ENCODE measurements around the gene CADM1.

Gene CADM1

GRCh38 chr11:115127790-115128189, 376.4 kb downstream of the CADM1 start:
- DNase-seq (ENCODE audit: low read depth) = no peak
- no peak for TF ChIP-seq CTCF (IDR thresholded peaks at IDR 0.05; ENCODE audit: control insufficient read depth, extremely low read depth, insufficient read depth)
- no peak overlapping the region for H3K4me3 ChIP-seq (ENCODE audit: low read depth, low read length)

DNA sequence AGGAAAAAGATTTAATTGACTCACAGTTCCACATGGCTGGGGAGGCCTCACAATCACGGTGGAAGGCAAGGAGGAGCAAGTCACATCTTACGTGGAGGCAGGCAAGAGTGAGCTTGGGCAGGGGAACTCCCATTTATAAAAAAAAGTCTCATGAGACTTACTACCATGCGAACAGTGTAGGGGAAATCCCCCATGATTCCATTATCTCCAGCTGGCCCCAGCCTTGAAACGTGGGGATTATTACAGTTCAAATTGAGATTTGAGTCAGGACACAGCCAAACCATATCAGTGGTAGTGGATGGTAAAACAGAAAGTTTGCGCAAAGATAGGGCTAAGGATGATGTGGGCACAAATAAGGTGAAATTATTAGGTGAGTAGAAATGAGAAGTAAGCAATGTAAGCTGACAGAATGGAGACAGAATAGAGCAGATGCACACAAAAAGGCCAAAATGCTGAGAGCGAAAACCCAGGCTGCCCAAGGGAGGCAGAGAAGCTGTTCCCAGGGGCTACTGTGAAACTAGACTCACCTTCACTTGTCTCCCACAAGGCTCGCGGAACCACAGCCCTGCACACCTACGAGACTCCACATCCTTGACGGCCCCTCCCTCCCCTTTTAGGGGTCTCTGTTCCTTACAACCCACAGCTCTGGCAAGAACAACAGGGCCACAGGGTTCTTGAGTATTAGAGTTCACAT, 377.6 kb downstream of the CADM1 start:
- no peak for DNase-seq (ENCODE audit: low read depth)
- no peak for TF ChIP-seq CTCF (IDR thresholded peaks at IDR 0.05; ENCODE audit: control insufficient read depth, extremely low read depth, insufficient read depth)
- H3K4me3 ChIP-seq (ENCODE audit: low read depth, low read length) = no peak overlapping the region

- TF ChIP-seq CTCF (IDR thresholded peaks at IDR 0.05; ENCODE audit: control insufficient read depth, extremely low read depth, insufficient read depth) = no peak
- DNase-seq (ENCODE audit: low read depth) = no peak
- no peak overlapping the region for H3K4me3 ChIP-seq (ENCODE audit: low read depth, low read length)
Observed at GRCh38 chr11:115126092-115126491, 378.1 kb downstream of the CADM1 start.

DNA sequence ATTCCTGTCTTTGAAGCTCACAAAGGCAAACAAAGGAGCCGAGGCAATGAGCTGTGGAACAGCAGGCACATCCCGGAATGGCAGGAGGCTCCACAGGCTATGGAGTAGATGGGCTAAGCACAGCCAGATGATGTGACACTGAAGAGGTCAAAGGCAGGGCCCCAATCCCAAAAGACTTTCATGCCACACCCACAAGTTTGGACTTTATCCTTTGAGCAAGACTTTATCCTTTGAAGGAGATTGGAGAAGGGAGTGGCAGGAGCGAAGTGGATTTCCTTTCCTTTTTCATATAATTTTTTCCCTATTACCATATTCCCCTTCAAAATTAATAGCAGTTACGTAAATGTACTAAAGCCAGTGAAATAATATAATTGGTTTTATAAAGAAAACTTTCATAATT, 379.4 kb downstream of the CADM1 start:
- no peak for DNase-seq (ENCODE audit: low read depth)
- TF ChIP-seq CTCF (IDR thresholded peaks at IDR 0.05; ENCODE audit: control insufficient read depth, extremely low read depth, insufficient read depth) = no peak
- no peak overlapping the region for H3K4me3 ChIP-seq (ENCODE audit: low read depth, low read length)

DNA sequence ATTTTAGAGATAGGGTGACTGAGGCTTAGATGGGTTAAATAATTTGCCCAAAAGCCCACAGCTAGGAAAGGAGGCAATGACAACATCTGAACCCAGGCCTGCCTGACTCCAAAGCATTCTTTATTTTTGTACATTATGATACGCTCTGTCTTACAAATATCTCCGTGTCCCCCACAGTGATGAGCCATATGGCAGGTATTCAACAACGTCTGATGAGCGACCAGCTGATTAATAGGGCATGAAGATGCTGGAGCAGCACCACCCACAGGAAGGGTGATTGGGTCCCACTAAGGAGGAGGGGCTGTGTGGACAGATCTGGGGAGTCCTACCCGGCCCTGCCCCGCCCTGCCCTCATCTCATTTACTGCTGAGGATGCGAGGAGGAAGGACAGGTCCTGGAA, 380.6 kb downstream of the CADM1 start:
- TF ChIP-seq CTCF (IDR thresholded peaks at IDR 0.05; ENCODE audit: control insufficient read depth, extremely low read depth, insufficient read depth) = no peak
- no peak overlapping the region for H3K4me3 ChIP-seq (ENCODE audit: low read depth, low read length)
- DNase-seq (ENCODE audit: low read depth) = no peak

- no peak for DNase-seq (ENCODE audit: low read depth)
- H3K4me3 ChIP-seq (ENCODE audit: low read depth, low read length) = no peak overlapping the region
- TF ChIP-seq CTCF (IDR thresholded peaks at IDR 0.05; ENCODE audit: control insufficient read depth, extremely low read depth, insufficient read depth) = no peak
Observed at GRCh38 chr11:115122274-115122673, 381.9 kb downstream of the CADM1 start.

Measured in LNCaP clone FGC (cell line).